A549 (cell line): ENCODE measurements around the gene TEC. TPM values are rescaled to one million over a fixed set of nuclear protein-coding genes. Genes with fewer than 3 reads are reported as not detected.
A peak's percentile ranks its signal among the peaks of the same experiment; 100 is the strongest.

ENCODE experiments used
- ATAC-seq, 2 experiments: fragments of 200-7000 bp in 1 of 2; fragments of >200 bp in 1 of 2; cut with Nextera tagmentation in 1 of 2; cut with Tn5 transposase in 1 of 2; 3 replicates each; pipeline versions ENCODE4 v1.8.0 to v1.9.1; 2018 to 2020; ENCODE audit warnings: mild to moderate bottlenecking in 1 of 2, moderate library complexity in 1 of 2
- CTCF ChIA-PET: fragments of 300-600 bp; sonication (Branson Sonifier 250); formaldehyde crosslinking; extraction: SDS; loops from one replicate; lab custom pipeline; 2021; ENCODE audit warnings: antibody characterized with exemption, inconsistent platforms; lab: Yijun Ruan, JAX
- POLR2A ChIA-PET: fragments of 350-600 bp; formaldehyde crosslinking; extraction: SDS; loops from one replicate; lab custom pipeline; 2021; ENCODE audit warnings: antibody characterized with exemption, inconsistent platforms; lab: Yijun Ruan, JAX
- DNase-seq, 2 experiments: peaks; one replicate each; pipeline versions ENCODE4 v3.0.0 to v3.0.0-alpha.2; 2011 to 2016; ENCODE audit warnings: low read depth in 1 of 2, low spot score in 1 of 2
- FAIRE-seq: peaks from 2 replicates; lab custom pipeline; 2011; peaks lifted over from hg19 to GRCh38; lab: Jason Lieb, UNC
- H3K27ac ChIP-seq, 2 experiments: fragments of >200 bp; sonication (Bioruptor Twin); formaldehyde crosslinking; 3 replicates each; pipeline ENCODE4 v1.5.1; 2016 to 2017
- H3K4me1 ChIP-seq: fragments of >200 bp; sonication (Bioruptor Twin); formaldehyde crosslinking; 3 replicates; pipeline ENCODE4 v1.6.1; 2016
- H3K4me2 ChIP-seq: fragments of >200 bp; sonication (Bioruptor Twin); formaldehyde crosslinking; 3 replicates; pipeline ENCODE4 v1.6.1; 2016
- H3K4me3 ChIP-seq: fragments of >200 bp; sonication (Bioruptor Twin); formaldehyde crosslinking; 3 replicates; pipeline ENCODE4 v1.5.1; 2016
- H3K9me3 ChIP-seq: fragments of >200 bp; sonication (Bioruptor Twin); formaldehyde crosslinking; 3 replicates; pipeline ENCODE4 v1.6.1; 2016
- EHF ChIP-seq: fragments of 250-450 bp; sonication (Bioruptor Pico); IDR thresholded peaks from 2 replicates; pipeline ENCODE4 v1.5.0; 2020; ENCODE audit warnings: mild to moderate bottlenecking
- HOXA7 ChIP-seq: fragments of 250-450 bp; sonication (Bioruptor Pico); IDR thresholded peaks from 2 replicates; pipeline ENCODE4 v1.5.0; 2020; ENCODE audit warnings: mild to moderate bottlenecking, moderate library complexity
- JUN ChIP-seq, 2 experiments: fragments of >200 bp; sonication (Bioruptor Twin); formaldehyde crosslinking; IDR thresholded peaks; 2 replicates in 1 of 2; 3 replicates in 1 of 2; pipeline ENCODE4 v1.6.1; 2016 to 2017
- MAFK ChIP-seq: fragments of 450-650 bp; IDR thresholded peaks from 2 replicates; pipeline ENCODE4 v1.6.1; 2014; ENCODE audit not compliant: partially characterized antibody
- MAZ ChIP-seq: fragments of 150-350 bp; IDR thresholded peaks from 2 replicates; pipeline ENCODE4 v1.6.1; 2014; ENCODE audit warnings: antibody characterized with exemption, low read depth, low read length, borderline replicate concordance
- MYC ChIP-seq: IDR thresholded peaks from 2 replicates; pipeline ENCODE4 v1.6.1; 2012; ENCODE audit warnings: mild to moderate bottlenecking, inconsistent platforms, low read length, improper control_type of control experiment, borderline replicate concordance
- NR3C1 ChIP-seq: fragments of >200 bp; sonication (Bioruptor Twin); formaldehyde crosslinking; IDR thresholded peaks from 3 replicates; pipeline ENCODE4 v1.6.1; 2017
- PHF8 ChIP-seq: fragments of 200-600 bp; sonication (generic); IDR thresholded peaks from 2 replicates; pipeline ENCODE4 v1.6.1; 2016; ENCODE audit warnings: low read depth, mild to moderate bottlenecking, antibody characterized with exemption, moderate library complexity, borderline replicate concordance
- POLR2A ChIP-seq: IDR thresholded peaks from 2 replicates; pipeline ENCODE4 v1.6.1; 2012; ENCODE audit warnings: mild to moderate bottlenecking, low read length
- RAD21 ChIP-seq, 2 experiments: fragments of >200 bp in 1 of 2; sonication (Bioruptor Twin) in 1 of 2; formaldehyde crosslinking in 1 of 2; IDR thresholded peaks in 1 of 2; conservative IDR thresholded peaks in 1 of 2; 2 replicates in 1 of 2; 3 replicates in 1 of 2; pipeline ENCODE4 v1.6.1; 2012 to 2018; ENCODE audit warnings: inconsistent platforms in 1 of 2
- ZC3H11A ChIP-seq: fragments of 450-650 bp; IDR thresholded peaks from 2 replicates; pipeline ENCODE4 v1.6.1; 2014; ENCODE audit warnings: antibody characterized with exemption, mild to moderate bottlenecking
- ZSCAN20 ChIP-seq: fragments of 250-450 bp; sonication (Bioruptor Pico); IDR thresholded peaks from 2 replicates; pipeline ENCODE4 v1.8.0; 2022; ENCODE audit warnings: mild to moderate bottlenecking, moderate library complexity
- WGBS: methylation state at CpG from one replicate; pipeline ENCODE4 v1.1.6; 2017; ENCODE audit errors: missing lambda C conversion rate; 5-methylcytosine and 5-hydroxymethylcytosine counted together
- polyA plus RNA-seq, 4 experiments: library from polyadenylated mRNA; depleted of rRNA in 3 of 4; stranded (reverse); fragments of >200 nt; fragmentation: RNase III in 1 of 4; extraction: RNeasy Plus Mini Kit Qiagen cat#74134 plus additional on column Dnase treatment in 1 of 4; gene quantifications; 2 replicates in 3 of 4; 3 replicates in 1 of 4; pipeline ENCODE4 v1.2.3, GENCODE V29; 2011 to 2017
- TF ChIP-seq, protein P1 (sequence below): IDR thresholded peaks from 2 replicates; pipeline ENCODE4 v1.6.1; 2012
- TF ChIP-seq, protein P2 (sequence below): IDR thresholded peaks from 2 replicates; pipeline ENCODE4 v1.6.1; 2012; ENCODE audit warnings: low read depth, borderline replicate concordance
- TF ChIP-seq, protein P3 (sequence below): fragments of 450-650 bp; IDR thresholded peaks from 2 replicates; pipeline ENCODE4 v1.6.1; 2014; ENCODE audit warnings: antibody characterized with exemption
- TF ChIP-seq, protein P4 (sequence below): fragments of >200 bp; sonication (Bioruptor Twin); formaldehyde crosslinking; IDR thresholded peaks from 3 replicates; pipeline ENCODE4 v1.6.1; 2016

TEC gene
- polyA plus RNA-seq, 2 of the 4 experiments (the other 2 are of a cell fraction): 1.2 to 1.6 TPM

DNA sequence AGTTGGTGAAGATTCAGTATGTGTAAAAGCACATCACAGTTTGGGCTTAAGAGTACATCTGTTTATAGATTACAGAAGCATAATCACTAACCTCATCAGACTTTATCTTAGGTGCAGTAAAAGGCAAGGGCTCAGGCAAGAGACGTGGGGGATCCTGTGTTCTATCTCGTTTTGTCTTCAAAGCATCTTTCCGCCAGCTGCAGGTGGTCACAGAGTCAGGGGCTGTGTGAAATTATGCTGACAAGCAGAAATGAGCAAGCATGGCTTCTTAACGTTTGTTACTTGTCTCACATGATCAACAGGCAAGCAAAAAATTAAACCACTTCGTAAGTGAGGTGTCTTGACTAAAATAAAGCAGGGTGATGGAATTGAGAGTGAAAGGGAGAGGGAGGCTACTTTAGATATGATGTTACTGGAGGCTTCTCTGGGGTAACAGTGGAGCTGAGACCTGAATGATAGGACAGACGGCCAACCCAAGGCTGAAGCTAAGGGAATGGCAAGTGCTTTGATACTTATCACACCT lies 1.4 kb upstream of the TEC start:
- no peak for ATAC-seq
- CTCF ChIA-PET: interaction anchor here (1.3 kb wide), 2 partner anchors 44 to 105 kb away, joined by 3 to 5 read pairs; no protein-coding TSS in a partner anchor
- H3K4me3 ChIP-seq: no peak overlapping the region
- no peak for FAIRE-seq
- peak overlapping the region in 1 of 2 experiments; percentile 85; a peak in 3 of 6 replicates for H3K27ac ChIP-seq
- peak overlapping the region; percentile 83; the same call in 2 of the 3 replicates for H3K4me2 ChIP-seq
- no peak for DNase-seq
- no peaks in the 10 kb centered on the region for H3K9me3 ChIP-seq
- TF ChIP-seq MAZ (no peak), RAD21 (conservative IDR thresholded peaks at IDR 0.05 in 1 of 2, IDR thresholded peaks at IDR 0.05 in 1 of 2) (no peak), MAFK (peak; percentile 82)
- POLR2A ChIA-PET: no interaction called here
- 0 out of 3 replicates have a peak, but pooled peaks cover 3% of the 10 kb centered on the region for H3K4me1 ChIP-seq
- whole genome bisulfite sequencing: 93% methylated on average over 6 of the region's 6 CpGs

DNA sequence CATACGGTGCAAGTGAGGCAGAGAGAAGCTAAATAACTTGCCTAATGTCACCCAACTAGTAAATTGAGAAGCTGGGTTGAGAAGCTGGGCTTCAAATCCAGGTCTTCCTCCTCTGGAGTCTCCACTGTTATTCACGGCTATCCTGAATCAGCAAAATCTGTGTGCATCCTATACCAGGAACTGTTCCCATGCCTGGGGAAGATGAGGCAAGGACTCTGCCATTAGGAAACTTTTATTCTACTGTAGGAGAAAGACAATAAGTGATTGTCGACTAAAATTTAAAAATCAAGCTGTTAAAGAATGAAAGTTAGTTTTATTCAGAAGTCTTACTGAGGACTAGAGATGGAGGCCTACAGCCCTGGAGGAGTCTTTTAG lies 872 bp upstream of the TEC start:
- ChIA-PET CTCF (interaction anchor here (1.3 kb wide), 2 partner anchors 45 to 105 kb away, joined by 3 to 5 read pairs; no protein-coding TSS in a partner anchor), POLR2A (no interaction called here)
- FAIRE-seq (no peak), DNase-seq (peak in 1 of 2 experiments; percentile 1), ATAC-seq (no peak)
- TF ChIP-seq MAFK: peak; percentile 57
- TF ChIP-seq ZSCAN20 (CRISPR knock-in tag): no peak
- H3K9me3 ChIP-seq: no peaks in the 10 kb centered on the region
- WGBS: 59% methylated on average over 3 of the region's 3 CpGs
- H3K4me2 ChIP-seq: peak overlapping the region; percentile 83
- H3K27ac ChIP-seq: peak overlapping the region; percentile 76 to 85
- peak overlapping the region; percentile 96 for H3K4me3 ChIP-seq
- 0 out of 3 replicates have a peak, but pooled peaks cover 3% of the 10 kb centered on the region for H3K4me1 ChIP-seq

DNA sequence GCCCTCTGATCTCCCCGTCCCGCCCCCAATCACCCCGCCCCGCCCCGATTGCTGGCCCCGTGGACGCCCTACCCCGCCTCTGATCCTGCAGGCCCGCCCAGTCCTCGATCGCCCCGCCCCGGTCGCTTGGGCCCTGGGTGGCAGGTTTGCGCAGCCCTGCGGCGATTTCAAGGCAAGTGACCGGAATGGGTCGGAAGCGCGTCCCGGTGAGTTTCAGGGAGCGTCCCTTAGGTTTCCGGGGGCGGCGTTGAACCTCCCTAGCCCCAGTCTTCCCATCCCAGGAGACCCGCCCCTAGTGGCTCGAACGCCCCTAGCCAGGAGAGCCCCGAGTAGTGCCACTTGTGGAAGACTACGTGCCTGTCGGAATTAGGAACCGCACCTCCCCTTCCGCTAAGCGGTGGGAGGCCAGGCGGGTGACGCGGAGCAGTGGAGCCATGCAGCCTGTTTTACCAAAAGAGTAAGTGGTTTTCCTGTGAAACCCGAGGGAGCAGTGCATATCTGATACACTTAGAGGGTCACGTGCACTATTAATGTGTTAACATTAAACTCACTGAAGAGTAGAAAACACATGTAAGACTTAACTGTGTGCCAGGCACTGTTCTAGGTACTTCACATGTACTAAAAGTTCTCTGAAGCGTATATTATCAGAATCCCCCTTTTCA lies 354 bp upstream of the TEC start:
- FAIRE-seq: no peak
- H3K4me3 ChIP-seq: peak overlapping the region; percentile 96
- no peaks in the 10 kb centered on the region for H3K9me3 ChIP-seq
- peak overlapping the region; percentile 76 to 85 for H3K27ac ChIP-seq
- peak; percentile 90 to 95 for ATAC-seq
- POLR2A ChIA-PET: no interaction called here
- CTCF ChIA-PET: interaction anchor here (1.3 kb wide), 2 partner anchors 45 to 104 kb away, joined by 3 to 5 read pairs; no protein-coding TSS in a partner anchor
- H3K4me1 ChIP-seq: 0 out of 3 replicates have a peak, but pooled peaks cover 3% of the 10 kb centered on the region
- TF ChIP-seq PHF8 (peak; percentile 12; the same call in 1 of the 2 replicates), POLR2A (peak; percentile 28), JUN (IDR thresholded peaks at IDR 0.05) (no peak), MYC (no peak)
- TF ChIP-seq, protein P1, sequence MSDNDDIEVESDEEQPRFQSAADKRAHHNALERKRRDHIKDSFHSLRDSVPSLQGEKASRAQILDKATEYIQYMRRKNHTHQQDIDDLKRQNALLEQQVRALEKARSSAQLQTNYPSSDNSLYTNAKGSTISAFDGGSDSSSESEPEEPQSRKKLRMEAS: 0 out of 2 replicates have a peak, but pooled peaks have one; percentile 17
- TF ChIP-seq, protein P2, sequence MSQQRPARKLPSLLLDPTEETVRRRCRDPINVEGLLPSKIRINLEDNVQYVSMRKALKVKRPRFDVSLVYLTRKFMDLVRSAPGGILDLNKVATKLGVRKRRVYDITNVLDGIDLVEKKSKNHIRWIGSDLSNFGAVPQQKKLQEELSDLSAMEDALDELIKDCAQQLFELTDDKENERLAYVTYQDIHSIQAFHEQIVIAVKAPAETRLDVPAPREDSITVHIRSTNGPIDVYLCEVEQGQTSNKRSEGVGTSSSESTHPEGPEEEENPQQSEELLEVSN: 0 out of 2 replicates have a peak, but pooled peaks have one; percentile 34
- TF ChIP-seq, protein P3, sequence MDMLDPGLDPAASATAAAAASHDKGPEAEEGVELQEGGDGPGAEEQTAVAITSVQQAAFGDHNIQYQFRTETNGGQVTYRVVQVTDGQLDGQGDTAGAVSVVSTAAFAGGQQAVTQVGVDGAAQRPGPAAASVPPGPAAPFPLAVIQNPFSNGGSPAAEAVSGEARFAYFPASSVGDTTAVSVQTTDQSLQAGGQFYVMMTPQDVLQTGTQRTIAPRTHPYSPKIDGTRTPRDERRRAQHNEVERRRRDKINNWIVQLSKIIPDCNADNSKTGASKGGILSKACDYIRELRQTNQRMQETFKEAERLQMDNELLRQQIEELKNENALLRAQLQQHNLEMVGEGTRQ: peak; percentile 44
- peak; percentile 76 to 88 for DNase-seq
- H3K4me2 ChIP-seq: peak overlapping the region; percentile 83
- 13% methylated on average over 8 of the region's 41 CpGs for whole genome bisulfite sequencing

DNA sequence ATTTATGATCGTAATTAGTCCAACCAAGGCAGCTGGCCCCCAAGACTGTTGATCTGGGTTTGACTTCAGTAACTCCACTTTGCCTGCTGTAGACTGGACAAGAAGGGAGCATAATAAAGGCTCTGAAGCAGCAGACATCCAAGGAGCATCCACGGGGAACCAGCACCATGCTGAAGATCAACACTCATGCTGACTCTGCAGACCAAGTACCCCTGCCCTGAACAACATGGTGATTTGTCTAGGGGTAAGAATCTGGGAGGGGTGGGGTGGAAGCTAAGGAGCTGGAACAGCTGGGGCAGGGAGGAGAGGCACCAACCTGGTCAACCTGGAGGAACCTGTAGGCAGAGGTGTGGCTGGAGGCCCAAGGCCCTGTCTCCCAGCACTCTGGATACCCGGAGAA lies 2.1 kb downstream of the TEC start:
- no peak for TF ChIP-seq NR3C1
- no peak for TF ChIP-seq HOXA7
- TF ChIP-seq, protein P4, sequence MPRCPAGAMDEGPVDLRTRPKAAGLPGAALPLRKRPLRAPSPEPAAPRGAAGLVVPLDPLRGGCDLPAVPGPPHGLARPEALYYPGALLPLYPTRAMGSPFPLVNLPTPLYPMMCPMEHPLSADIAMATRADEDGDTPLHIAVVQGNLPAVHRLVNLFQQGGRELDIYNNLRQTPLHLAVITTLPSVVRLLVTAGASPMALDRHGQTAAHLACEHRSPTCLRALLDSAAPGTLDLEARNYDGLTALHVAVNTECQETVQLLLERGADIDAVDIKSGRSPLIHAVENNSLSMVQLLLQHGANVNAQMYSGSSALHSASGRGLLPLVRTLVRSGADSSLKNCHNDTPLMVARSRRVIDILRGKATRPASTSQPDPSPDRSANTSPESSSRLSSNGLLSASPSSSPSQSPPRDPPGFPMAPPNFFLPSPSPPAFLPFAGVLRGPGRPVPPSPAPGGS: no peak
- no peak for TF ChIP-seq EHF
- no peak for TF ChIP-seq ZC3H11A
- ATAC-seq (no peak), DNase-seq (no peak), FAIRE-seq (no peak)
- ChIA-PET CTCF (no interaction called here), POLR2A (no interaction called here)
- no peak overlapping the region for H3K4me2 ChIP-seq
- H3K27ac ChIP-seq: no peak overlapping the region
- H3K9me3 ChIP-seq: no peaks in the 10 kb centered on the region
- 0 out of 3 replicates have a peak, but pooled peaks cover 3% of the 10 kb centered on the region for H3K4me1 ChIP-seq
- no peak overlapping the region for H3K4me3 ChIP-seq
- 91% methylated on average over 3 of the region's 3 CpGs for WGBS
